HG03097 (cell line): ENCODE measurements around the gene TNIP3.

ENCODE experiments used
- ATAC-seq: cut with Tn5 transposase; IDR thresholded peaks from one replicate; pipeline ENCODE4 v1.9.1; 2021; ENCODE audit not compliant: unreplicated experiment, low FRiP score

Gene TNIP3

DNA sequence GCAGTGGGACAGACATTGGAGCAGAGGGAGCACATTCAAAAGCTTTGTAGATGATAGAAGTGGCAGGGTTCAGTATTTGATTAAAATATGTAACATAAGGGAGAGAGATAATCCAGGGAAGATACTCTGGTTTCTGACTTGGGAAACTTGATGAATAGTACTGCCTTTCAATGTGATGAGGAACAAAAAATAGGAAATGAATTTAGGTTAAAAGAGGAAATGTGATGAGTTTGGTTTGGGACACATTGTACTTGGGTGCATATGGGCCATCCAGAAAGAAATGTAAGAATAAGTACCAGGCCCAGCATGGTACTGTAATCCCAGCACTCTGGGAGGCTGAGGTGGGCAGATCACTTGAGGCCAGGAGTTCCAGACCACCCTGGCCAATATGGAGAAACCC lies 70.9 kb downstream of the TNIP3 start:
- ATAC-seq: no peak

DNA sequence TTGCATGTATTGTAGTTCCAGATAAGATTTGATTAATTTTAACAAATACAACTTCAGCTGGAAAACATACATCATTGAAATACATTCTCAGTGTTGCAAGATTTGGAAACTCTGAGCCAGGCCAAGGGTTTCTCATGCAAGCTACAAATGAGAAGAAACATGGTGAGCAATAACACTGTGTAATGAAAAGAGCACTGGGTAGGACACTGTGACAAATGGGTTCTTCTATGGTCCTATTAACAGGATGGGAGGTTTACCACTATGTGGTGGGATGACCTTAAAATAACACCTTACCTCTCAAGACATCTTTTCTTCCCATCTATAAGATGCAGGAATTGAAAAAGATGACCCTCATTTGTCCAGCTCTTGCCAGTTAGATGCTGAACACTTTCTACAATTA lies 72.2 kb downstream of the TNIP3 start:
- no peak for ATAC-seq

DNA sequence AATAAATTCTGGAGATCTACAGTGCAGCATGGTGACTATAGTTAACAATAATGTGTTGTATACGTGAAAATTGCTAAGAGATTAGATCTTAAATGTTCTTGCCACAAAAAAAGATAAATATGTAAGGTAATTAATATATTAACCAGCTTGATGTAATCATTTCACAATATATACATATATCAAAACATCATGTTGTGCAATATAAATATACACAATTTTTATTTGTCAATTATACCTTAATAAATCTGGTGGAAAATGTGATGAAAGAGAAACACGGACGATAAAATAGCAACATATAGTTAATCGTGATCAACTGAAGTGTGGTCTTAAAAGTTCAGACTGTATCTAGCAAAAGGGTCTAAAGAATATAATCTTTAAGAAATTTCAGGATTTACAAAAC lies 75.3 kb downstream of the TNIP3 start:
- no peak for ATAC-seq
